Neural crest cell (in vitro differentiated cells): ENCODE measurements around the gene VEGFB. TPM values are rescaled to one million over a fixed set of nuclear protein-coding genes. Genes with fewer than 3 reads are reported as not detected.

Source experiments
- total RNA-seq: library from RNA; stranded (reverse); gene quantifications from 2 replicates; pipeline ENCODE4 v1.2.1, GENCODE V29; 2021

Gene VEGFB
- total RNA-seq, 1 donor from 2014 or later, result 62.7 TPM

Other genes with a start within 250 kb of the VEGFB start
- 122 and 124 TPM in 2 replicates for gene OTUB1, start 248.1 kb upstream of the VEGFB start, total RNA-seq
- 2.4 and 3.0 TPM in 2 replicates for gene FLRT1, start 198.7 kb upstream of the VEGFB start, total RNA-seq
- 22.1 and 26.1 TPM in 2 replicates for gene MACROD1, start 68.5 kb upstream of the VEGFB start, total RNA-seq
- gene STIP1, start 48.4 kb upstream of the VEGFB start, total RNA-seq, result 294 and 296 TPM in 2 replicates
- gene FERMT3, start 27.9 kb upstream of the VEGFB start, total RNA-seq, result 2.8 and 3.8 TPM in 2 replicates
- 40.2 and 43.2 TPM in 2 replicates for gene TRPT1, start 8.4 kb upstream of the VEGFB start, total RNA-seq
- 35.7 and 40.8 TPM in 2 replicates for gene NUDT22, start 8.3 kb upstream of the VEGFB start, total RNA-seq
- gene DNAJC4, start 4.0 kb upstream of the VEGFB start, total RNA-seq, result 27.2 TPM in 2 replicates
- 29.2 and 33.7 TPM in 2 replicates for gene FKBP2, start 6.5 kb downstream of the VEGFB start, total RNA-seq
- gene PPP1R14B, start 12.4 kb downstream of the VEGFB start, total RNA-seq, result 286 and 296 TPM in 2 replicates
- 36.4 and 40.5 TPM in 2 replicates for gene PLCB3, start 16.9 kb downstream of the VEGFB start, total RNA-seq
- gene BAD, start 50.1 kb downstream of the VEGFB start, total RNA-seq, result 45.3 and 47.1 TPM in 2 replicates
- 55.9 and 61.4 TPM in 2 replicates for gene GPR137, start 51.3 kb downstream of the VEGFB start, total RNA-seq
- not detected in 2 replicates for gene KCNK4, start 56.7 kb downstream of the VEGFB start, total RNA-seq
- not detected in 2 replicates for gene CATSPERZ, start 65.8 kb downstream of the VEGFB start, total RNA-seq
- gene ESRRA, start 70.9 kb downstream of the VEGFB start, total RNA-seq, result 33.8 and 34.7 TPM in 2 replicates
- gene TRMT112, start 83.0 kb downstream of the VEGFB start, total RNA-seq, result 201 and 207 TPM in 2 replicates
- gene PRDX5, start 83.5 kb downstream of the VEGFB start, total RNA-seq, result 148 and 168 TPM in 2 replicates
- 0.91 and 1.1 TPM in 2 replicates for gene CCDC88B, start 105.6 kb downstream of the VEGFB start, total RNA-seq
- gene RPS6KA4, start 124.6 kb downstream of the VEGFB start, total RNA-seq, result 12.6 and 17.6 TPM in 2 replicates